ENCODE results near the gene FOXN4.

DNA sequence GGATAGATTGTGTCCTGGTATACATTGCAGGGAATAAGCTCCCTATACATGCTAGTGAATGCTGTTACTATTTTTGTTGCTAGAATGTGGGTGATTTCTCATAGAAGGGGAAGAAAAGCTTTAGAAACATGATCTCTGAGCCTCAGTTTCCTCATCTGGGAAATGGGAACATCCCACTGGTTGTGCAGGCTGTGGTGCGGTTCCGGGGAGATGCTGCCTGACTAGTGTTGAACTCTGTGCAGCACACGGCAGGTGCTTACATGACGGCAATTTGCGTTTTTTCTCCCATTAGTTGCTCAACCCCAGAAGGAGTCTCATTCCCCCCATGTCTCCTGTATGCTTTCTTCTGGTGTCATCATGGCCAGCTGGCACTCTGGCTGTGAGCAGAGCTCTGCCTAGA, 32.9 kb downstream of the FOXN4 start:
- TF ChIP-seq POLR2A (IDR thresholded peaks at IDR 0.05), result no peak
- no peak for TF ChIP-seq CTCF (IDR thresholded peaks at IDR 0.05 in 4 of 5, conservative IDR thresholded peaks at IDR 0.05 in 1 of 5)

Measured in gastrocnemius medialis (tissue), 4 donors.